ENCODE measurements around the gene LDB1. TPM values are rescaled to one million over a fixed set of nuclear protein-coding genes. Genes with fewer than 3 reads are reported as not detected.

The LDB1 gene
- total and polyA plus RNA-seq, 2 donors (not counting 3 experiments of a cell fraction or from before 2014, with no cell fraction given), result 65.7 to 137 TPM

GRCh38 chr10:102152545-102152890 is 32.4 kb upstream of the LDB1 start:
- Histone ChIP-seq H3K79me2 (ENCODE audit: control insufficient read depth, insufficient read depth, low read length) (peaks cover 49% of the 10 kb centered on the region), H2AFZ (ENCODE audit: low read depth, low read length) (no peak overlapping the region), H3K9me1 (replicated peaks; ENCODE audit: control insufficient read depth, extremely low read depth, insufficient read depth, low read length) (no peaks in the 10 kb centered on the region), H3K4me2 (ENCODE audit: insufficient read depth, low read length) (peak overlapping the region; percentile 96), H3K9ac (replicated peaks; ENCODE audit: extremely low read depth, insufficient read depth, low read length) (peak overlapping the region; percentile 68), H3K27ac (ENCODE audit: insufficient read depth, low read depth, low read length) (peak overlapping the region; percentile 80), H3K4me3 (replicated peaks in 1 of 3; ENCODE audit: insufficient read depth in 1 of 3, low read depth in 1 of 3, low read length in 3 of 3) (peak overlapping the region; percentile 24 to 71 (median 66)), H4K20me1 (replicated peaks; ENCODE audit: control insufficient read depth, extremely low read depth, insufficient read depth, low read length) (no peaks in the 10 kb centered on the region), H3K4me1 (ENCODE audit: control insufficient read depth, extremely low read depth, insufficient read depth, low read length) (peaks cover 17% of the 10 kb centered on the region), H3K27me3 (ENCODE audit: control insufficient read depth in 2 of 2, insufficient read depth in 2 of 2, low read length in 2 of 2) (no peaks in the 10 kb centered on the region), H3K36me3 (ENCODE audit: control insufficient read depth in 2 of 2, extremely low read depth in 1 of 2, insufficient read depth in 2 of 2, low read length in 2 of 2) (peaks cover 13 to 15% of the 10 kb centered on the region in 2 experiments), H3K9me3 (replicated peaks; ENCODE audit: control insufficient read depth, insufficient read depth, low read length) (no peaks in the 10 kb centered on the region)
- TSS peak; percentile 67 for BruUV-seq (replicated peaks)
- intact Hi-C loops (cut with micrococcal nuclease) (loop anchor here (1.0 to 5.0 kb wide), 3 partner anchors 20 to 242 kb away; no protein-coding TSS in a partner anchor), dilution Hi-C loops (cut with MboI; ENCODE audit: extremely low pct_ligation_motif_present, low sequenced_read_pairs) (no loop called here)
- FAIRE-seq (no peak), DNase-seq (ENCODE audit: low read depth, low spot score) (no peak)
- TF ChIP-seq POLR2AphosphoS5 (IDR thresholded peaks at IDR 0.05; ENCODE audit: insufficient read depth, low read depth, low read length) (no peak), MAX (IDR thresholded peaks at IDR 0.05; ENCODE audit: insufficient read depth, insufficient read length) (peak; percentile 37)
- CTCF ChIA-PET, result interaction anchor here (0.9 to 1.5 kb wide), 5 partner anchors 17 to 312 kb away, joined by 3 to 9 read pairs (median 3); partner anchors contain the start of gene PPRC1
- POLR2A ChIA-PET, result interaction anchor here (0.6 to 1.1 kb wide), 2 partner anchors 20 to 24 kb away, joined by 3 read pairs; partner anchors contain the start of gene PPRC1

GRCh38 chr10:102151774-102152544 is 31.8 kb upstream of the LDB1 start, which contains the start of gene NOLC1:
Gene NOLC1 (plus strand): TSS chr10:102152389. CDS start chr10:102152411, 22 bp downstream.
- H3K27ac ChIP-seq (ENCODE audit: insufficient read depth, low read depth, low read length), result peak within 1 kb of the TSS; percentile 80
- DNase-seq (ENCODE audit: low read depth, low spot score), result peak; percentile 99
- peaks cover 44% of the 10 kb centered on the region for H3K79me2 ChIP-seq (ENCODE audit: control insufficient read depth, insufficient read depth, low read length)
- peak within 1 kb of the TSS; percentile 68 for H3K9ac ChIP-seq (replicated peaks; ENCODE audit: extremely low read depth, insufficient read depth, low read length)
- no peak within 1 kb of the TSS for H2AFZ ChIP-seq (ENCODE audit: low read depth, low read length)
- no peaks in the 10 kb centered on the region for H4K20me1 ChIP-seq (replicated peaks; ENCODE audit: control insufficient read depth, extremely low read depth, insufficient read depth, low read length)
- ChIA-PET CTCF (interaction anchor here (0.9 to 1.5 kb wide), 5 partner anchors 16 to 312 kb away, joined by 3 to 9 read pairs (median 3); partner anchors contain the start of gene PPRC1), POLR2A (interaction anchor here (0.6 to 1.1 kb wide), 3 partner anchors 19 to 95 kb away, joined by 3 to 7 read pairs (median 3); partner anchors contain the start of gene PPRC1)
- H3K4me2 ChIP-seq (ENCODE audit: insufficient read depth, low read length), result peak within 1 kb of the TSS; percentile 96
- dilution Hi-C loops (cut with MboI; ENCODE audit: extremely low pct_ligation_motif_present, low sequenced_read_pairs), result no loop called here
- TF ChIP-seq JUN (IDR thresholded peaks at IDR 0.05; ENCODE audit: borderline replicate concordance, insufficient read depth, insufficient read length, low read depth) (peak; percentile 37), FOS (IDR thresholded peaks at IDR 0.05; ENCODE audit: borderline replicate concordance, insufficient read depth, low read length) (peak; percentile 1), MYC (IDR thresholded peaks at IDR 0.05; ENCODE audit: low read depth, low read length) (peak; percentile 97), EZH2 (IDR thresholded peaks at IDR 0.05; ENCODE audit: borderline replicate concordance, low read depth, low read length, severe bottlenecking) (no peak), MAX (IDR thresholded peaks at IDR 0.05; ENCODE audit: insufficient read depth, insufficient read length) (peak; percentile 83), CTCF (IDR thresholded peaks at IDR 0.05; ENCODE audit: extremely low read depth in 1 of 2, insufficient read depth in 1 of 2, low read depth in 1 of 2, low read length in 2 of 2) (no peak), GATA2 (IDR thresholded peaks at IDR 0.05; ENCODE audit: insufficient read depth, insufficient read length, low read depth, low read length) (no peak), POLR2A (IDR thresholded peaks at IDR 0.05; ENCODE audit: low read depth, low read length) (peak; percentile 97), POLR2AphosphoS5 (IDR thresholded peaks at IDR 0.05; ENCODE audit: insufficient read depth, low read depth, low read length) (peak; percentile 98)
- H3K9me1 ChIP-seq (replicated peaks; ENCODE audit: control insufficient read depth, extremely low read depth, insufficient read depth, low read length), result no peaks in the 10 kb centered on the region
- H3K9me3 ChIP-seq (replicated peaks; ENCODE audit: control insufficient read depth, insufficient read depth, low read length), result no peaks in the 10 kb centered on the region
- peaks cover 17% of the 10 kb centered on the region for H3K4me1 ChIP-seq (ENCODE audit: control insufficient read depth, extremely low read depth, insufficient read depth, low read length)
- peaks cover 11 to 16% of the 10 kb centered on the region in 2 experiments for H3K36me3 ChIP-seq (ENCODE audit: control insufficient read depth in 2 of 2, extremely low read depth in 1 of 2, insufficient read depth in 2 of 2, low read length in 2 of 2)
- peak within 1 kb of the TSS; percentile 24 to 71 (median 66) for H3K4me3 ChIP-seq (replicated peaks in 1 of 3; ENCODE audit: insufficient read depth in 1 of 3, low read depth in 1 of 3, low read length in 3 of 3)
- BruUV-seq (replicated peaks), result no TSS peak
- peak; percentile 100 for FAIRE-seq
- H3K27me3 ChIP-seq (ENCODE audit: control insufficient read depth in 2 of 2, insufficient read depth in 2 of 2, low read length in 2 of 2), result no peaks in the 10 kb centered on the region
- intact Hi-C loops (cut with micrococcal nuclease), result loop anchor here (1.0 to 5.0 kb wide), 4 partner anchors 17 to 242 kb away; no protein-coding TSS in a partner anchor

Measured in endothelial cell of umbilical vein (primary cell).